Endothelial cell of umbilical vein (primary cell): ENCODE results near the gene NPTX2.

Experiments
- EZH2 ChIP-seq: IDR thresholded peaks from 2 replicates; pipeline ENCODE4 v1.6.1; 2012; ENCODE audit warnings: borderline replicate concordance, low read depth, mild to moderate bottlenecking, moderate library complexity, low read length, inconsistent platforms; ENCODE audit not compliant: severe bottlenecking
- FOS ChIP-seq: IDR thresholded peaks from 2 replicates; pipeline ENCODE4 v1.6.1; 2011; ENCODE audit warnings: mild to moderate bottlenecking, low read length, moderate library complexity, borderline replicate concordance; ENCODE audit not compliant: insufficient read depth
- JUN ChIP-seq: IDR thresholded peaks from 2 replicates; pipeline ENCODE4 v1.6.1; 2011; ENCODE audit warnings: borderline replicate concordance, low read depth; ENCODE audit not compliant: insufficient read length, insufficient read depth
- POLR2A ChIP-seq: IDR thresholded peaks from 2 replicates; pipeline ENCODE4 v1.6.1; 2012; ENCODE audit warnings: low read depth, mild to moderate bottlenecking, control low read depth, low read length
- POLR2AphosphoS5 ChIP-seq: IDR thresholded peaks from 2 replicates; pipeline ENCODE4 v1.6.1; 2012; ENCODE audit warnings: low read depth, mild to moderate bottlenecking, control low read depth, low read length, moderate library complexity; ENCODE audit not compliant: insufficient read depth
- TF ChIP-seq, protein P1 (sequence below), 2 donors: IDR thresholded peaks; 1 replicate in 1 of 2; 2 replicates in 1 of 2; pipeline ENCODE4 v1.5.1; 2011; ENCODE audit warnings: low read length in 2 of 2, mild to moderate bottlenecking in 2 of 2, moderate library complexity in 2 of 2, control low read depth in 1 of 2, inconsistent platforms in 1 of 2, low read depth in 1 of 2; ENCODE audit not compliant: insufficient read depth in 1 of 2; ENCODE audit errors: extremely low read depth in 1 of 2
- TF ChIP-seq, protein P2 (sequence below): IDR thresholded peaks from 2 replicates; pipeline ENCODE4 v1.6.1; 2011; ENCODE audit not compliant: insufficient read depth, insufficient read length

DNA sequence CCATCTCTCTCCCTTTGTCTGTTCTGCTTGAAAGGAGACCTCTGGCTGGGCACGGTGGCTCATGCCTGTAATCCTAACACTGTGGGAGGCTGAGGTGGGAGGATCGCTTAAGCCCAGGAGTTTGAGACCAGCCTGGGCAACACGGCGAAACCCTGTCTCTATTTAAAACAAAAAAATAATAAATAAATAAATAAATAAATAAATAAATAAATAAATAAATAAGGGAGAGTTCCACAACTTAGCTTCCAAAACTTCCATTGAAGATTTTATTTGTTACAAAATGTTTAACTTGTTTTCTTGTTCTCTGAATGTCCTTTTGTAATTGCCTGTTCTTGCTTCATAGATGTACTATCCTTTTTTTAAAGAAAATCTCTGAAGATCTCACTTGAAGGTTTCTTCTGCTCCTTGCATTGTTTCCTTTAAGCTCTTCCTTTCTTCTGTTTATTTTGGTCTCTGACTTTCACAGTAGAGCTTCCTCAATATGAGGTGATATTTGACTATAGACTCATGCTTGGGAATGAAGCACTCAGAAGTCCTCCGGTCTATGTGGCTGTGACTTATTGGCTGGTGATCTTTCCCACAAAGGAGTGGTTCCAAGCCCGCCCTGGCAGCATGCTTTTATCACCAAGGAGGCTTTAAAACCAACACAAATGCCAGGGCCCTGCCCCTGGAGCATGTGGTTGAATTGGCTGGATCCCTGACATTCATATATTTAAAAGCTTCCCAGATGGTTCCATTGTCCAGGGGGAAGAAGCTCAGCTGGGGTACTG lies 18.1 kb upstream of the NPTX2 start:
- TF ChIP-seq, protein P1, sequence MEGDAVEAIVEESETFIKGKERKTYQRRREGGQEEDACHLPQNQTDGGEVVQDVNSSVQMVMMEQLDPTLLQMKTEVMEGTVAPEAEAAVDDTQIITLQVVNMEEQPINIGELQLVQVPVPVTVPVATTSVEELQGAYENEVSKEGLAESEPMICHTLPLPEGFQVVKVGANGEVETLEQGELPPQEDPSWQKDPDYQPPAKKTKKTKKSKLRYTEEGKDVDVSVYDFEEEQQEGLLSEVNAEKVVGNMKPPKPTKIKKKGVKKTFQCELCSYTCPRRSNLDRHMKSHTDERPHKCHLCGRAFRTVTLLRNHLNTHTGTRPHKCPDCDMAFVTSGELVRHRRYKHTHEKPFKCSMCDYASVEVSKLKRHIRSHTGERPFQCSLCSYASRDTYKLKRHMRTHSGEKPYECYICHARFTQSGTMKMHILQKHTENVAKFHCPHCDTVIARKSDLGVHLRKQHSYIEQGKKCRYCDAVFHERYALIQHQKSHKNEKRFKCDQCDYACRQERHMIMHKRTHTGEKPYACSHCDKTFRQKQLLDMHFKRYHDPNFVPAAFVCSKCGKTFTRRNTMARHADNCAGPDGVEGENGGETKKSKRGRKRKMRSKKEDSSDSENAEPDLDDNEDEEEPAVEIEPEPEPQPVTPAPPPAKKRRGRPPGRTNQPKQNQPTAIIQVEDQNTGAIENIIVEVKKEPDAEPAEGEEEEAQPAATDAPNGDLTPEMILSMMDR (IDR thresholded peaks at IDR 0.05; ENCODE audit: extremely low read depth in 1 of 2, insufficient read depth in 1 of 2, low read depth in 1 of 2, low read length in 2 of 2): no peak
- TF ChIP-seq, protein P2, sequence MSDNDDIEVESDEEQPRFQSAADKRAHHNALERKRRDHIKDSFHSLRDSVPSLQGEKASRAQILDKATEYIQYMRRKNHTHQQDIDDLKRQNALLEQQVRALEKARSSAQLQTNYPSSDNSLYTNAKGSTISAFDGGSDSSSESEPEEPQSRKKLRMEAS: no peak
- no peak for TF ChIP-seq POLR2AphosphoS5
- no peak for TF ChIP-seq EZH2
- TF ChIP-seq POLR2A: no peak
- no peak for TF ChIP-seq JUN
- no peak for TF ChIP-seq FOS
